DND-41 (cell line): ENCODE results near the gene DNAAF5.

Source experiments
- ATAC-seq: fragments of 200-7000 bp; cut with Tn5 transposase; 3 replicates; pipeline ENCODE4 v1.9.1; 2021; ENCODE audit warnings: low read depth; ENCODE audit not compliant: insufficient read depth
- DNase-seq: peaks from one replicate; pipeline ENCODE4 v3.0.0-alpha.2; 2020
- H2AFZ ChIP-seq: 2 replicates; pipeline ENCODE4 v1.6.0; 2012; ENCODE audit warnings: low read depth, low read length
- H3K27ac ChIP-seq: 2 replicates; pipeline ENCODE4 v1.5.1; 2012; ENCODE audit warnings: low read length, inconsistent platforms
- H3K27me3 ChIP-seq: fragments of 200-600 bp; sonication (generic); 2 replicates; pipeline ENCODE4 v1.6.0; 2012; ENCODE audit warnings: low read length, mild to moderate bottlenecking, inconsistent platforms; ENCODE audit not compliant: insufficient read depth, poor library complexity
- H3K36me3 ChIP-seq: 2 replicates; pipeline ENCODE4 v1.5.1; 2012; ENCODE audit warnings: low read length, inconsistent platforms; ENCODE audit not compliant: insufficient read depth
- H3K4me1 ChIP-seq: 2 replicates; pipeline ENCODE4 v1.5.1; 2012; ENCODE audit warnings: mild to moderate bottlenecking, low read length; ENCODE audit not compliant: insufficient read depth
- H3K4me2 ChIP-seq: 2 replicates; pipeline ENCODE4 v1.6.0; 2012; ENCODE audit warnings: mild to moderate bottlenecking, moderate library complexity, low read length, inconsistent platforms; ENCODE audit not compliant: insufficient read depth
- H3K4me3 ChIP-seq, 2 experiments: fragments of 200-600 bp in 1 of 2; shearing (Covaris generic) in 1 of 2; 2 replicates each; pipeline ENCODE4 v1.5.1; 2012 to 2016; ENCODE audit warnings: inconsistent platforms in 2 of 2, low read length in 2 of 2, mild to moderate bottlenecking in 2 of 2, low read depth in 1 of 2, moderate library complexity in 1 of 2
- H3K79me2 ChIP-seq: 2 replicates; pipeline ENCODE4 v1.6.0; 2012; ENCODE audit warnings: low read length, inconsistent platforms; ENCODE audit not compliant: insufficient read depth
- H3K9ac ChIP-seq: 2 replicates; pipeline ENCODE4 v1.6.0; 2012; ENCODE audit warnings: low read depth, mild to moderate bottlenecking, inconsistent platforms, low read length, moderate library complexity
- H3K9me3 ChIP-seq: 2 replicates; pipeline ENCODE4 v1.5.1; 2012; ENCODE audit warnings: low read length, moderate library complexity, mild to moderate bottlenecking, inconsistent platforms; ENCODE audit not compliant: insufficient read depth, severe bottlenecking
- H4K20me1 ChIP-seq: 2 replicates; pipeline ENCODE4 v1.6.0; 2012; ENCODE audit warnings: low read length; ENCODE audit not compliant: insufficient read depth
- CTCF ChIP-seq: IDR thresholded peaks from 2 replicates; pipeline ENCODE4 v1.5.1; 2012; ENCODE audit warnings: borderline replicate concordance, low read length, moderate library complexity, mild to moderate bottlenecking; ENCODE audit not compliant: poor library complexity, severe bottlenecking; ENCODE audit errors: extremely low read depth
- EZH2 ChIP-seq: IDR thresholded peaks from 3 replicates; pipeline ENCODE4 v1.6.1; 2012; ENCODE audit warnings: borderline replicate concordance, low read depth, mild to moderate bottlenecking, moderate library complexity, low read length, inconsistent platforms; ENCODE audit not compliant: severe bottlenecking

The DNAAF5 gene

GRCh38 chr7:725223-726005, 1.1 kb upstream of the DNAAF5 start:
- DNase-seq (no peak), ATAC-seq (no peak)
- Histone ChIP-seq H2AFZ (no peak overlapping the region), H4K20me1 (peaks cover 17% of the 10 kb centered on the region), H3K27ac (peak overlapping the region; percentile 83), H3K27me3 (no peaks in the 10 kb centered on the region), H3K4me1 (peaks cover 35% of the 10 kb centered on the region), H3K79me2 (peaks cover 60% of the 10 kb centered on the region), H3K36me3 (peaks cover 43% of the 10 kb centered on the region), H3K4me2 (peak overlapping the region; percentile 85), H3K9me3 (peaks cover 35% of the 10 kb centered on the region), H3K4me3 (peak overlapping the region; percentile 40 to 77; a peak in 3 of 4 replicates), H3K9ac (peak overlapping the region; percentile 79)
- no peak for TF ChIP-seq EZH2
- no peak for TF ChIP-seq CTCF

GRCh38 chr7:726854-727103, 280 bp downstream of the DNAAF5 start:
- no peak for DNase-seq
- TF ChIP-seq EZH2 (no peak), CTCF (no peak)
- Histone ChIP-seq H3K9me3 (peaks cover 29% of the 10 kb centered on the region), H3K9ac (peak overlapping the region; percentile 79), H3K27ac (peak overlapping the region; percentile 61), H3K27me3 (no peaks in the 10 kb centered on the region), H3K36me3 (peaks cover 56% of the 10 kb centered on the region), H3K4me1 (peaks cover 35% of the 10 kb centered on the region), H3K4me3 (peak overlapping the region; percentile 40 to 77; a peak in 3 of 4 replicates), H3K4me2 (peak overlapping the region; percentile 85), H4K20me1 (peaks cover 23% of the 10 kb centered on the region), H2AFZ (peak overlapping the region; percentile 69), H3K79me2 (peaks cover 73% of the 10 kb centered on the region)
- ATAC-seq: peak; percentile 33

GRCh38 chr7:727104-727805, 756 bp downstream of the DNAAF5 start, which contains the start of gene PRKAR1B:
Gene PRKAR1B (minus strand): TSS chr7:727281. CDS start chr7:711505, 15,776 bp downstream.
- Histone ChIP-seq H2AFZ (peak within 1 kb of the TSS; percentile 69), H3K27ac (peak within 1 kb of the TSS; percentile 83)
- ATAC-seq: peak; percentile 67

More at GRCh38 chr7:727104-727805, 756 bp downstream of the DNAAF5 start, which contains the start of gene PRKAR1B:
- Histone ChIP-seq H3K4me3 (peak within 1 kb of the TSS; percentile 40 to 77; a peak in 3 of 4 replicates), H3K9me3 (peaks cover 27% of the 10 kb centered on the region), H3K79me2 (peaks cover 77% of the 10 kb centered on the region), H4K20me1 (peaks cover 23% of the 10 kb centered on the region), H3K4me1 (peaks cover 35% of the 10 kb centered on the region), H3K36me3 (peaks cover 61% of the 10 kb centered on the region), H3K4me2 (peak within 1 kb of the TSS; percentile 85), H3K27me3 (no peaks in the 10 kb centered on the region), H3K9ac (peak within 1 kb of the TSS; percentile 79)
- TF ChIP-seq EZH2: no peak
- DNase-seq: peak; percentile 62
